HUES48 (cell line): ENCODE data around the gene FARP2.
"Not testable (repeated sequence)": the region's sequence is repeated elsewhere in the genome, so short reads cannot be mapped to it uniquely, and the experiment has no call there.

ENCODE experiments used
- H3K27ac ChIP-seq: one replicate; pipeline ENCODE4 v1.7.0; 2013; ENCODE audit warnings: low read depth, low read length, inconsistent platforms
- H3K27me3 ChIP-seq: 2 replicates; pipeline ENCODE4 v1.6.1; 2013; ENCODE audit warnings: mild to moderate bottlenecking, low read length; ENCODE audit not compliant: control insufficient read depth, insufficient read depth
- H3K36me3 ChIP-seq: 2 replicates; pipeline ENCODE4 v1.6.1; 2013; ENCODE audit warnings: low read length; ENCODE audit not compliant: control insufficient read depth, insufficient read depth
- H3K4me1 ChIP-seq: 2 replicates; pipeline ENCODE4 v1.6.1; 2013; ENCODE audit warnings: mild to moderate bottlenecking, low read length; ENCODE audit not compliant: control insufficient read depth, insufficient read depth
- H3K4me3 ChIP-seq: 2 replicates; pipeline ENCODE4 v1.5.1; 2013; ENCODE audit warnings: mild to moderate bottlenecking, low read depth, low read length
- H3K9ac ChIP-seq: 2 replicates; pipeline ENCODE4 v1.6.1; 2013; ENCODE audit warnings: mild to moderate bottlenecking, low read depth, low read length, moderate library complexity
- H3K9me3 ChIP-seq: 2 replicates; pipeline ENCODE4 v1.6.1; 2013; ENCODE audit warnings: low read length; ENCODE audit not compliant: control insufficient read depth, insufficient read depth

Gene FARP2

DNA sequence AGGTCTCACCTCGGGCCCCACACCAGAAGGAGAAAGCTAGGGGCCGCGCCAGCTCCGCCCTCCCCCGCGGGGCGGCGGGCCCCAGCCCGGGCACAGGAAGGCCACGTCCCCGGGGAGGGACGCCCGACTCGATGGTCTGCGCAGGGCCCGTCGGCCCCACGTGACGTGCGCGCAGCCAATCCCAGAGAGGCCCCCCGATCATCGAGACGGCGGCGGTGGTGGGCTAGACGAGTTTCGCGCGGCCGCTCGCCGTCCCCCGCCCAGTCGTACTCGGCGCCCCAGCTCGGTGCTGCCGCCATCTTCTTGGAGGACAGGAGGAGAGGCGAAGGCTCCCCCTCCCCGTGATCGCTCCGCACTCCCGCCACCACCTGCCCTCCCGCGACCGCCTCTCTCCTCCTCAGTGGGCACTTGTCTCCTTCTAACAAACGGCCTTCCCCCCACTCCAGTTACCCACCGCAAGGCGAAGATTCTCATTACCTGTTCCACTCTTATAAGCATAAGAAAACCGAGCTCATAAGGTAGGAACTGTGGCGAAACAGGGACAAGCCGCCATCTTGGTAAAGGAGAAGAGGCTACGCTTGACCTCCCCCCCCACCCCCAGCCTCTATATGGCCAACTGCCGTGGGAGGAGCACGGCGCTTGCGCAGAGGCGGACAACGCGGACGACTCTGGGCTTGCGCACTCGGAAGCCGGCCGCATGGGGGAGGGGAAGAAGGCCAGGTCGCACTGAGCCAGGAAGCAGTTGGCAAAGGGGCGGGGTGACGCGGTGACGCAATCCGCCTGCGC lies 40.8 kb upstream of the FARP2 start, which contains the start of gene HDLBP:
Gene HDLBP, minus strand, starts transcription at position 580 of the 786 bp plus-strand sequence. CDS start 48,803 bp downstream, outside the sequence.
- Histone ChIP-seq H3K4me3 (peak within 1 kb of the TSS; percentile 92), H3K27ac (peak within 1 kb of the TSS; percentile 98), H3K9ac (peak within 1 kb of the TSS; percentile 98), H3K36me3 (peaks cover 17% of the 10 kb centered on the region; the same call in 1 of the 2 replicates), H3K4me1 (peaks cover 41% of the 10 kb centered on the region), H3K9me3 (no peaks in the 10 kb centered on the region), H3K27me3 (no peaks in the 10 kb centered on the region)

DNA sequence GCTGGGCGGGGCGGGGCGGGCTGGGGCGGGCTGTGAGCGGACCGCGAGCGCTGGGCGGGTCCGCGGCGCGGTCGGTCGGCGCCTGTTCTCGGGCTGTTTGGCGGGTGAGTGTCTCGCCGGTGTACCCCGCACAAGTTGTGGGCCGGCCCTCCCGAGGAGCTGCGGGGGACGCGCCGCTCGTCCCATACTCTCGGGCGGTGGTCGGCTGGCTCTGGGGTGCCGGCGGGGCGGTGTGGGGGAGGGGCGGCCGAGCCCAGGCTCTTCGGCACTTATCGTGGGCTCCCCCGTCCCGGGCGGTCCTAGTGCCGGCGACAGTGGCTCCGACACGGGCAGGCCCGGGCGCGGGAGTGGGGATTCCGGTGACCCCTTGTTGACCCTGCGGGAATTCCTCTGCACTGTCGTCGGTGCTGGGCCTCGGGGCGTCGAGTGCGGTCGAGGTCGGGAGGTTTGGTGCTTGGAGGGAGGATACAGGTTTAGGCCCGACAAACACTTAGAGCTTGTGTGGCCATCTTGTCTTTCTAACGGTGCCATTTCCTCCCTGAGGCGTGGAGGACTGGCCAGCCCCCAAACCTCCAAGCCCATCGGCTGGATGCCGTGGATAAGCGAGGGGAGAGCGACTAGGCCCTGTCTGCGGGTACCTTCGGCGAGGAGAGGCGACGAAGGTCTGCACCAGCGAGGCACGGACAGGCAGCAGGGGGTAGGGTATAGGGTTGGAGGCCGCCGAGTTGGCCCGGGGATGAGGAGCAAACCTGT lies 40.0 kb upstream of the FARP2 start, which contains the start of gene SEPTIN2:
Gene SEPTIN2, plus strand, starts transcription at position 47 of the 753 bp plus-strand sequence. CDS start 8,308 bp downstream, outside the sequence.
- Histone ChIP-seq H3K4me3 (peak within 1 kb of the TSS; percentile 92), H3K9ac (peak within 1 kb of the TSS; percentile 98), H3K36me3 (peaks cover 17% of the 10 kb centered on the region; the same call in 1 of the 2 replicates), H3K4me1 (peaks cover 48% of the 10 kb centered on the region), H3K27me3 (no peaks in the 10 kb centered on the region), H3K9me3 (no peaks in the 10 kb centered on the region), H3K27ac (peak within 1 kb of the TSS; percentile 98)

- Histone ChIP-seq H3K27me3 (no peaks in the 10 kb centered on the region), H3K4me3 (peak overlapping the region; percentile 92), H3K9ac (peak overlapping the region; percentile 88), H3K27ac (peak overlapping the region; percentile 98), H3K36me3 (peaks cover 20% of the 10 kb centered on the region; the same call in 1 of the 2 replicates), H3K4me1 (peaks cover 48% of the 10 kb centered on the region), H3K9me3 (no peaks in the 10 kb centered on the region)
Measured at GRCh38 chr2:241316825-241317224, 39.3 kb upstream of the FARP2 start.

DNA sequence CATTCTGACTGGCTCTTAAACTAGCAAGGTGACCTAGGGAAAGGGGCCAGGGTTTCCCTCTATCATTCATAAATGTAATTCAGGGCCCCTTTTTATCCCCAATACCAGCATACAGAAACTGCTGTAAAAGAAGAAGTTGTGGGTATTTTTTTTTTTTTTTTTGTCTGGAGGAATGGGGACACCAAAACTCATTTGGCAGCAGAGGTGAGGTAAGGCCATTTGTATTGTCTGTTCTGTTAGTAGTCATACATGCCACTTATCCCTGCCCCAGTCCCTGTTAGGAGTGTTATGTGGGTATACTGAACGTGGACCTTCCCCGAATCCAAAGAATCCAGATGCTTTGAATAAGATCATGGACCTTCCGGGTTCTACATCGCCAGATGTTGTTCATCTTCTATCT lies 38.7 kb upstream of the FARP2 start:
- no peak overlapping the region for H3K27ac ChIP-seq
- H3K27me3 ChIP-seq = no peaks in the 10 kb centered on the region
- H3K36me3 ChIP-seq = peaks cover 22% of the 10 kb centered on the region; the same call in 1 of the 2 replicates
- H3K4me3 ChIP-seq = peak overlapping the region; percentile 92
- peaks cover 47% of the 10 kb centered on the region for H3K4me1 ChIP-seq
- no peak overlapping the region for H3K9ac ChIP-seq
- no peaks in the 10 kb centered on the region for H3K9me3 ChIP-seq

DNA sequence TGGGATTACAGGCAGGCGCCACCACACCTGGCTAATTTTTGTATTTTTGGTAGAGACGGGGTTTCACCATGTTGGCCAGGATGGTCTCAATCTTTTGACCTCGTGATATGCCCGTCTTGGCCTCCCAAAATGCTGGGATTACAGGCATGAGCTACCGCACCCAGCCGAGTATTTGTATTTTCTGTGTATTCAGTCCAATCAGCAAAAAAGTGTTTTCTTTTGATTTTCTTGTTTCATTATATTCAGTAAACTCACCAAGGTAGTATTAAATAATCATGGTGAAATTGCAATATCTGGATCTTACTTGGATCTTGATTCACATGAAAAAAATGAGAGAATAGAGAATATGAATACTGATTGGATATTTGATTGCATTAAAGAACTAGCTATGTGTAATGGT lies 37.3 kb upstream of the FARP2 start:
- not testable (repeated sequence) for H3K9me3 ChIP-seq, H3K27me3 ChIP-seq, H3K9ac ChIP-seq, H3K27ac ChIP-seq
- Histone ChIP-seq H3K36me3 (peaks cover 23% of the 10 kb centered on the region; the same call in 1 of the 2 replicates), H3K4me3 (0 out of 2 replicates have a peak overlapping the region, but pooled peaks have one; percentile 9), H3K4me1 (peaks cover 44% of the 10 kb centered on the region)

GRCh38 chr2:241320394-241320793 lies 35.7 kb upstream of the FARP2 start:
- Histone ChIP-seq H3K4me1 (peaks cover 40% of the 10 kb centered on the region), H3K36me3 (peaks cover 39% of the 10 kb centered on the region), H3K4me3 (no peak overlapping the region), H3K9me3 (no peaks in the 10 kb centered on the region), H3K27me3 (no peaks in the 10 kb centered on the region), H3K9ac (no peak overlapping the region), H3K27ac (no peak overlapping the region)

GRCh38 chr2:241321033-241321432 lies 35.1 kb upstream of the FARP2 start:
- no peak overlapping the region for H3K27ac ChIP-seq
- no peaks in the 10 kb centered on the region for H3K27me3 ChIP-seq
- H3K9ac ChIP-seq = no peak overlapping the region
- peaks cover 45% of the 10 kb centered on the region for H3K36me3 ChIP-seq
- H3K4me1 ChIP-seq = peaks cover 40% of the 10 kb centered on the region
- no peak overlapping the region for H3K4me3 ChIP-seq
- H3K9me3 ChIP-seq = no peaks in the 10 kb centered on the region

DNA sequence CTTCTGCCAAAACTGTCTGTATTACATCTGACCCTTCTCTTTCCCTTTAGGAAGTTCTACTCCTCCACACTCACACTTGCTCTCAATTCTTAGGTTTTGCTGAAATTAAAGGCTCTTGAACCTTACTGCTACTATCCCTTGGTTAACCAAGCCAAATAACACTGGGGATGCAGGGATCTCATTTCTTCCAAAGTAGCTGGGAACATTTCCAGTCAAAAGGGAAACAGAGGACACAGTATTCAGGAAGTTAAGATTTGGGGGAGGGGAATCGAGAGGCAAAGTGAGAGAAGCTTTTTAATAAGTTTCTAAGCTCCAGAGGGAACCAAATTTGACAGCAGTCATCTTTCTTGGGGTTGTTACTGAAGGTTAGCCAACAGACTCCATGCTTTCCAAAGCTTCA lies 34.2 kb upstream of the FARP2 start:
- Histone ChIP-seq H3K4me1 (peaks cover 38% of the 10 kb centered on the region), H3K9ac (no peak overlapping the region)

GRCh38 chr2:241323778-241324177 lies 32.3 kb upstream of the FARP2 start:
- Histone ChIP-seq H3K4me1 (peaks cover 23% of the 10 kb centered on the region), H3K9me3 (no peaks in the 10 kb centered on the region), H3K36me3 (peaks cover 57% of the 10 kb centered on the region), H3K9ac (no peak overlapping the region), H3K27me3 (no peaks in the 10 kb centered on the region), H3K27ac (no peak overlapping the region), H3K4me3 (no peak overlapping the region)

More for the DNA sequence above, 34.2 kb upstream of the FARP2 start:
- Histone ChIP-seq H3K4me3 (no peak overlapping the region), H3K27ac (no peak overlapping the region), H3K36me3 (peaks cover 53% of the 10 kb centered on the region), H3K9me3 (no peaks in the 10 kb centered on the region), H3K27me3 (no peaks in the 10 kb centered on the region)

DNA sequence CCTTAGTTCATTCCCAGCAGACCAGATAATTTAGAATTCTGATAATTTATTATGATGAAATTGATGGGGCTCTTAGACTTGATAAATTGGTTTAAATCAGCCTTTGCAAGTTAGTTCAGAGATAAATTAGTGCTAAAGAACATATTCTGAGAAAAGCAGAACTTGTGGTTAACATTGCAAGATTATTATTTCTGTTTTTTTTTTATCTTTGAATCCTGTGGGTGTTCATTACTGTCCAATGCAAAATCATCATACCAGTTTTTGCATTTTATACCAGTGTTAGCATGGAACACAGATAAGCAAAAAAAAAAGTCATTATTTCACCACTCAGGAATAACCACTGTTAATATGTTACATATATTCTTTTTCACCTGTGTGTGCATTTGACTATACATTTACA lies 31.3 kb upstream of the FARP2 start:
- no peak overlapping the region for H3K4me3 ChIP-seq
- H3K9me3 ChIP-seq = no peaks in the 10 kb centered on the region
- no peak overlapping the region for H3K27ac ChIP-seq
- H3K36me3 ChIP-seq = peaks cover 60% of the 10 kb centered on the region
- no peaks in the 10 kb centered on the region for H3K27me3 ChIP-seq
- no peak overlapping the region for H3K9ac ChIP-seq
- H3K4me1 ChIP-seq = peaks cover 17% of the 10 kb centered on the region

DNA sequence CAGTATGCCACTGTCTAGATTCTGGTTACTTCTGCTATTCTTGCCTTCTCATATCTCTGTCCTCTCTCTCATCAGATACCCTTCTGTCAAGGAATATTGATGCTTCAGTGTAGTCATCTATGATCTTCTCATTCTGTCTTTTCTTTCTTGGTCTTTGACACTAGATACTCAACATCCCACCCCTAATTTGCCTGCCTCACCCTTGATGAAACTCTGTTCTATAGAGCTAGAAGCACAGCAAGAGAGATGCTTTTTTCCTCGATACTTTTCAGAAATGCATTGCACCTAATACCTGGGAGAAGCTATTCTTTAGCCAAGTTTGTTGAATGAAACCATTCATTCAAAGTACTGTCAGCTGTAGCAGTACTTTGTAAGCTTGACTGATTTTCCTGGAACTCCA lies 30.8 kb upstream of the FARP2 start:
- no peaks in the 10 kb centered on the region for H3K9me3 ChIP-seq
- H3K4me3 ChIP-seq = no peak overlapping the region
- peaks cover 17% of the 10 kb centered on the region for H3K4me1 ChIP-seq
- no peak overlapping the region for H3K9ac ChIP-seq
- peaks cover 61% of the 10 kb centered on the region for H3K36me3 ChIP-seq
- no peaks in the 10 kb centered on the region for H3K27me3 ChIP-seq
- no peak overlapping the region for H3K27ac ChIP-seq
